GM13977 (cell line): ENCODE results near the gene GMNC.

Experiments used
- DNase-seq: peaks from one replicate; pipeline ENCODE4 v3.0.0; 2012; ENCODE audit warnings: low spot score
- in situ Hi-C: fragments of 300-500 bp; cut with MboI; formaldehyde crosslinking; loops from one replicate; pipeline ENCODE4 v1.12.0; 2022; ENCODE audit warnings: low sequenced_read_pairs, low pct_unique_long_range_greater_than_20kb, mixed read lengths, inconsistent platforms; ENCODE audit not compliant: unreplicated experiment
- TF ChIP-seq, protein P1 (sequence below): IDR thresholded peaks from 2 replicates; pipeline ENCODE4 v1.5.1; 2012; ENCODE audit warnings: mild to moderate bottlenecking, control low read depth; ENCODE audit not compliant: insufficient read depth; ENCODE audit errors: extremely low read depth, missing control alignments

Gene GMNC

DNA sequence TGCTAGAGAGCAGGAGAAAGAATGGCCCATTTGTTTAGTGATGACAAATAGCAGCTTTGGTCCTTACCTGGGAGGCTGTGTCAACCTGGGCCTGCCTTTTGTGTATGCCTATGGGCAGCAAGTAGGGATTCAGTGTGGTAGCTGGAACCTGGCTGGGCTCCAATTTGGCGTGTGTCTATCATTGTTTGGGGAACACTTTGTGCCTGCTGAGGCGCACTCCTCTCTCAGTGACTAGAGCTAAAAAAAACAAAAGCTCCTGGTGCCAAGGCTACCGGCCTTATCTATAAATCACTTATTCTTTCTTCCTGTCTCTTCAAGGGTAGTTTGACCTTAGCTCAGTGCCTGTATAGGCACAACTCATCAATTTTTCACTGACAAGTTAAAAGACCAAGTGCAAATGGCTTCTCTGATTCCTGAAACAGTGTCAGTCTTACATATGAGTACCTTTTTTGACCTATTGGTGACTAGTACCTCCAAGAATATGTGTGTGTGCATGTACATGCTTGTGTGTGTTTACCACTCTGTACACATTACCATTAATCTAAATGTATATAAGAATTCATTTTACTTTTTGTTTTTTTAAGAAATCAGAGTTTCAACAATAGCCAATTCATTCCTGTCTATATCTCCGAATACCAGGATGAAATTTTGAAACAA lies 54.6 kb downstream of the GMNC start:
- in situ Hi-C loops: no loop called here
- DNase-seq: no peak
- TF ChIP-seq, protein P1, sequence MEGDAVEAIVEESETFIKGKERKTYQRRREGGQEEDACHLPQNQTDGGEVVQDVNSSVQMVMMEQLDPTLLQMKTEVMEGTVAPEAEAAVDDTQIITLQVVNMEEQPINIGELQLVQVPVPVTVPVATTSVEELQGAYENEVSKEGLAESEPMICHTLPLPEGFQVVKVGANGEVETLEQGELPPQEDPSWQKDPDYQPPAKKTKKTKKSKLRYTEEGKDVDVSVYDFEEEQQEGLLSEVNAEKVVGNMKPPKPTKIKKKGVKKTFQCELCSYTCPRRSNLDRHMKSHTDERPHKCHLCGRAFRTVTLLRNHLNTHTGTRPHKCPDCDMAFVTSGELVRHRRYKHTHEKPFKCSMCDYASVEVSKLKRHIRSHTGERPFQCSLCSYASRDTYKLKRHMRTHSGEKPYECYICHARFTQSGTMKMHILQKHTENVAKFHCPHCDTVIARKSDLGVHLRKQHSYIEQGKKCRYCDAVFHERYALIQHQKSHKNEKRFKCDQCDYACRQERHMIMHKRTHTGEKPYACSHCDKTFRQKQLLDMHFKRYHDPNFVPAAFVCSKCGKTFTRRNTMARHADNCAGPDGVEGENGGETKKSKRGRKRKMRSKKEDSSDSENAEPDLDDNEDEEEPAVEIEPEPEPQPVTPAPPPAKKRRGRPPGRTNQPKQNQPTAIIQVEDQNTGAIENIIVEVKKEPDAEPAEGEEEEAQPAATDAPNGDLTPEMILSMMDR: no peak
